Epithelial cell of proximal tubule (primary cell): ENCODE data around the gene FREM1. TPM values are rescaled to one million over a fixed set of nuclear protein-coding genes. Genes with fewer than 3 reads are reported as not detected.

Source experiments
- DNase-seq: peaks from one replicate; pipeline ENCODE4 v3.0.0-alpha.2; 2011; ENCODE audit warnings: low read depth
- H3K4me3 ChIP-seq: 2 replicates; pipeline ENCODE4 v1.5.1; 2011; ENCODE audit warnings: low read depth, mild to moderate bottlenecking, low read length
- total RNA-seq: library from RNA; depleted of rRNA; stranded (reverse); fragments of >200 nt; gene quantifications from 2 replicates; pipeline ENCODE4 v1.2.3, GENCODE V29; 2015
- TF ChIP-seq, protein P1 (sequence below): conservative IDR thresholded peaks from 2 replicates; pipeline ENCODE4 v1.5.1; 2012; ENCODE audit warnings: low read depth, mild to moderate bottlenecking, low read length

The FREM1 gene
- total RNA-seq, 1 donor from 2014 or later, result 0.17 TPM

- DNase-seq, result no peak
- TF ChIP-seq, protein P1, sequence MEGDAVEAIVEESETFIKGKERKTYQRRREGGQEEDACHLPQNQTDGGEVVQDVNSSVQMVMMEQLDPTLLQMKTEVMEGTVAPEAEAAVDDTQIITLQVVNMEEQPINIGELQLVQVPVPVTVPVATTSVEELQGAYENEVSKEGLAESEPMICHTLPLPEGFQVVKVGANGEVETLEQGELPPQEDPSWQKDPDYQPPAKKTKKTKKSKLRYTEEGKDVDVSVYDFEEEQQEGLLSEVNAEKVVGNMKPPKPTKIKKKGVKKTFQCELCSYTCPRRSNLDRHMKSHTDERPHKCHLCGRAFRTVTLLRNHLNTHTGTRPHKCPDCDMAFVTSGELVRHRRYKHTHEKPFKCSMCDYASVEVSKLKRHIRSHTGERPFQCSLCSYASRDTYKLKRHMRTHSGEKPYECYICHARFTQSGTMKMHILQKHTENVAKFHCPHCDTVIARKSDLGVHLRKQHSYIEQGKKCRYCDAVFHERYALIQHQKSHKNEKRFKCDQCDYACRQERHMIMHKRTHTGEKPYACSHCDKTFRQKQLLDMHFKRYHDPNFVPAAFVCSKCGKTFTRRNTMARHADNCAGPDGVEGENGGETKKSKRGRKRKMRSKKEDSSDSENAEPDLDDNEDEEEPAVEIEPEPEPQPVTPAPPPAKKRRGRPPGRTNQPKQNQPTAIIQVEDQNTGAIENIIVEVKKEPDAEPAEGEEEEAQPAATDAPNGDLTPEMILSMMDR, result no peak
- H3K4me3 ChIP-seq, result no peak within 1 kb of the TSS
Measured at GRCh38 chr9:14722391-14723035, 187.7 kb downstream of the FREM1 start, which contains the start of gene CER1. CER1 (minus strand) TSS chr9:14722733; CDS start chr9:14722672, 61 bp downstream.

DNA sequence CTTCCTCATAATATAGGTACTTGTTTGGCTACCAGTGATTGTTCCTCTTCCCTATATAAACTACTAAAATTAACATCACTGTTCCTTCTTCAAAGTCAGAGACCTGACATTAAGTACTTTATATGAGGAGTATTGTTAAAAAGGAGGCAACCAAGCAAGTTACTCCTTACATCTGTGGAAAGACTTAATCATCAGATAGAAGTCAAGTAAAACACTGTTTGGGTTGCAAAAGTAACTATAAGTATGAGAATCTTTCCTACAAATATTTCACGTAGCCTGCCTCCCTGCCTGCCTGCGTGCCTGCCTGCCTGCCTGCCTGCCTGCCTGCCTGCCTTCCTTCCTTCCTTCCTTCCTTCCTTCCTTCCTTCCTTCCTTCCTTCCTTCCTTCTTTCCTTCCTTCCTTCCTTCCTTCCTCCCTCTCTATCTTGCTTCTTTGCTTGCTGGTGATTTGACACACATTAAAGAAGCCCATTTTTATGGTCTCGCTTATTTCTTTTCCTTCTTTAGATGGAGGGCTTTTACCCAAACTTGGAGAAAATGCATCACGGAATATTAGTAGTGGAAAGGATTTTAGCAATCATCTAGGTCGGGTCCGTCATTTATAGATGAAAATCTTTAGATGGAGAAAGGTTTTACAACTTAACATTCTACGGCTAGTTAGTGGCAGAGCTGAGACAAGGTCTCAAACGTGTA lies 190.9 kb downstream of the FREM1 start:
- H3K4me3 ChIP-seq, result no peak overlapping the region
- TF ChIP-seq, protein P1, result no peak
- DNase-seq, result no peak

GRCh38 chr9:14715102-14715501 lies 195.1 kb downstream of the FREM1 start:
- DNase-seq, result no peak
- TF ChIP-seq, protein P1, result no peak
- no peak overlapping the region for H3K4me3 ChIP-seq

GRCh38 chr9:14713187-14713767 lies 197.0 kb downstream of the FREM1 start:
- TF ChIP-seq, protein P1, result no peak
- DNase-seq, result no peak
- H3K4me3 ChIP-seq, result no peak overlapping the region

- DNase-seq, result no peak
- no peak overlapping the region for H3K4me3 ChIP-seq
- TF ChIP-seq, protein P1, result no peak
Measured at GRCh38 chr9:14710804-14711203, 199.4 kb downstream of the FREM1 start.

- TF ChIP-seq, protein P1, result no peak
- no peak for DNase-seq
- H3K4me3 ChIP-seq, result no peak overlapping the region
Measured at GRCh38 chr9:14706530-14707140, 203.6 kb downstream of the FREM1 start.
